ENCODE results near the gene NFYB.
"Not testable (repeated sequence)": the region's sequence is repeated elsewhere in the genome, so short reads cannot be mapped to it uniquely, and the experiment has no call there.

The NFYB gene

DNA sequence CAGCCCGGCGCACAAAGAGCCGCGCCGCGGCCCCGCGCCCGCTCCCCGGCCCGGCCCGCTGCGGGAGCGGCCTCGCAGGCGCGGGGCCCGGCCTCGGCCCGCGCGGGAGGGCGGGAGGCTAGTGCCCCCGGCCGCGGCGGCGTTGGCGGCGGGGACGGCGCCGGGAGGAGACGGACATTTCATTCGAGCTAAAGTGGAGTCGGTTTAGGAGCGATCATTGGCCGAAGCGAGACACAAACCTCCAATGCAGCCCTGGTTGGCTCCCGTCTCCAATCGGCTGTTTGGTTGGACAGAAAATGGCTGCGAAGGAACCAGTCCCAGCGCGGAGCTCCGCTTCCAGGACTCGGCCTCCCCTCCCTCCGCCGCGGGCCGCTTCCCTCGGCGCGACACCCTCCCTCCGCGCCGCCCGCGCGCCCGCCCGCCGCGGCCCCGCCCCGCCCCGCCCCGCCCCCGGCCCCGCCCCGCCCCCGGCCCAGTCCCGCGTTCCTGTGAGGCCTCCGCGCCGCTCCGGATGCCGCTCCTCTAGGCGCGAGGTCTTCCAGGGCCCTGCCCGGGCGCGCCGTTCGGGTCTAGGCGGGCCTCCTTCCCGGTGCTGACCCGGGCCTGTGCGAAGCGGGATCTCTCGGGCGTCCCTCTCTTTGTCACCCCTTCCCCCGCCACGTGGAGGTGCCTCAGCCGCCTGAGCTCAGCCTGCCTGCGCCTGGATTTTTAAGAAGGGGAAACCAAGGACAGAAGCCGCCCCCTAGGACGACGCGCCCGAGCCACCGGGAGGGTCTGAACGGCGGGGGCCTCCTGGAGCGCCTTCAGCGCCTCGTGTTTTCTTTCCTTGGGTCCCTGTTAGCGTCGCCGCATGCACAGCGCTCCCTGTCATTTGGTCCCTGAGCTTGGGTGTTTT is at the start of gene NFYB:
TSS of gene NFYB (minus strand) at position 309 of the 895 bp plus-strand sequence. CDS start 2,757 bp downstream, outside the sequence.
- peak; percentile 78 for DNase-seq (ENCODE audit: low read depth)

DNA sequence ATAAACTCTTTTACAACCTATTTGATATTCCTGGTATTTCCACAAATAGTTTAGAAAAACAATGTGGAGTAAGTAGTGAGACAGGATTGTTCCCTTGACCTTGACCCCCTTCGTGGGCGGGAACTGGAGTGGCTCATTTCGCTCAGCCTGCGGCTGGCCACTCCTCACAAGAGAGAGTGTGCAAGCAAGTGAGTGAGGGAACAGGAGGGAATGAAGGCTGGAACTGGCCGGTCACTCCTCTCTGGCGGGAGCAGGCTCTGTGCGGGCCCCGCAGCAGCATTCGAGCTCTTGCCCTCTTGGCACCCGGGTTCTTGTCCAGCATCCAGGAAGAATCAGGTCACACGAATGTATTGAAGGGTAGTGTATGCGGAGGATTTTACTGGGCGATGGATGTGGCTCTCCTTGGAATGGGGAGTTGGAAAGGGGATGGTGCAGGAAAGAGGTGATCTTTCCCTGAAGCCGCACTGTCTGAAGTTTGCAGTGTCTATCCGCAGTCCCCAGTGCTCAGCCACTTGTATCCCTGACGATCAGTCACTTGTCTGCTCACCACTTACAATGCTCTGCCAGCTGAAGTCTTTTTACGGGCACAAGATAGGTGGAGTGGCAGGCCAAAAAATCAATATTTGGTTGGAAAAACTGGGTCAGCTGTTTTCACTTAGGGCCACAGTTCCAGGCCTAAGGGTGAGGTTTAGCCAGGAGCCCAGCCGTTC is 49.6 kb upstream of the NFYB start:
- no peak for DNase-seq (ENCODE audit: low read depth)

DNA sequence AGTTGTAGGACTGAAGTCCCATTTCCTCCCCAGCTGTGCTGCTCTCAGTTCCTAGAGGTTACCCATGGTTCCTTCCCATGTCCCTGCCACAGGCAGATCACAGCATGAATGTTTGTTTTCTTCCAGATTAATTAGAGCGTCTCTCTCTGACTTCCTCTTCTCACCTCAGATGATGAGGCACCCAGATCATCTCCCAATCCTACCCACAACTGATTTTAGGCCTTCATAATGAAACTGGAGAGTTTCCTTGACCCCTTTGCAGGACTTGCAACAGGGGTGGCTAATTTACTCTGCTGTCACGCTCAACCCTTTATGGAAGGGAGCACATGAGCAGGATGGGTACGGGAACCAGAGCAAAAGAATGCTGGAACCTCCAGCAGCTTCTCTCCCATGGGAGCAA is 45.4 kb upstream of the NFYB start:
- no peak for DNase-seq (ENCODE audit: low read depth)

DNA sequence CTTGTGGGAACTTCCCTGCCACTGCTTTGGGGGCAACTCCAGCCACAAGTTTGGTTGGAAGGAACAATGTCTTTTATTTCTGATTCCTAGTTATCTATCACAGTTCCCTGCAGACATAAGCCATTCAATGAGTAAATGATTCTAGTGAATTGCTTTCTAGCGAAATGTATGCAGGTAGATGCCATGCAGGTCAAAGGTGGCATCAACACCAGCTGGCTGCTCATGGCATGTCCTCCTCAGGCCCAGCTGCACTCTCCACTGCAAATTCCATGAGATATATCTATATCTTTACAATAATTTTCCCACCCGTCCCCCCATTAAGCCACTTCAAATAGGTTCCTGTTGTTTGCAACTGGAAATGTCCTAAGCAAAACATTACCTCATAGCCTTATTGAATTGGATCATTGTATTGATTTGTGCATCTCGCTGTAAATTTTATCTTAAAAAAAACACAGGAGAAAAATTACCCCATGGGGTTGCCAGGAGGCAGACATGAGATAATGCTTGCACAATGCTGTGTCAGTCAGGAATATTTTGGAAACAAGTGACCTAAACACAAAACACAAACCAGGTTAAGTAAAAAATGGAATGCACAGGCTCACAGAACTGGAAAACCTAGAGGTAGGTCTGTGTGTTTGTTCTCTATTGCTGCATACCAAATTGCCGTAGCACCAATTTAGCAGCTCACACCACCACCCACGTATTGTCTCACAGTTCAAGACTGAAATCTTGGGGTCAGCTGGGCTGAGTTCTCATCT is 44.8 kb upstream of the NFYB start:
- no peak for DNase-seq (ENCODE audit: low read depth)

DNA sequence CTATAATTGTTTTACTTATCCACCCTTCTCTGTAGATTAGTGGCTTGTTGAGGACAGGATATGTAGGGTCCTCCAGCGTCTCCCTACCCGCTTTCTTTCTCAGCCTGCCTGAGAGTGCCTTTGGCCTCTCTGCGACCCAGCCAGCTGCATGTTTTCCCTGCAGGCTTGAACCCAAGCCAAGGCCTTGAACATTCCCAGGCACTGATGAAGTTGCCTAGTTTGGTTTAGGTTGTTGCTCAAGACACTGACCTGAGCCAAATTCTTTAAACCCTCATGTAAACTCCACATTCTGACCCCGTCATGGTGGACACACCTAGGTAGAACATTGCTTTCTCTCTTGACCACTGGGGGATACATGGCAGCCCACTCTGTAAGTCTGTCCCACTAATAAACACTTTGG is 44.1 kb upstream of the NFYB start:
- DNase-seq (ENCODE audit: low read depth) = no peak

DNA sequence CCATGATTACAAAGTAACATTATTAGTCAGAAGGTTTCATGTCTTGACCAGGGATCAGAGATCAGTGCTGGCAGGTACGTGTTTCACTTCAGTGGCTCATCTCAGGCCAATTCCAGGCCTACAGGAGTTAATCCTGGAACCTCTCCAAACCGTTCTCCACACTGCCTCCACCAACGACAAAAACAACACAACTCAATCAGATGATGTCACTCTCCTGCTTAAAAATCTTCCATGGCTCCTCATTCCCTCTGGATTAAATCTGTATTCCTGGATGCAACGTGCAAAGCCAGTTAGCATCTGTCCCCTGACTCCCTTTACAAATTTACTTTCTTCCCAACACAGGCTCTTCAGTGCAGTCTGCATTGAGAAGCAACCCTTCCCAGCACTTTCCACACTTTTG is 43.3 kb upstream of the NFYB start:
- DNase-seq (ENCODE audit: low read depth) = no peak

DNA sequence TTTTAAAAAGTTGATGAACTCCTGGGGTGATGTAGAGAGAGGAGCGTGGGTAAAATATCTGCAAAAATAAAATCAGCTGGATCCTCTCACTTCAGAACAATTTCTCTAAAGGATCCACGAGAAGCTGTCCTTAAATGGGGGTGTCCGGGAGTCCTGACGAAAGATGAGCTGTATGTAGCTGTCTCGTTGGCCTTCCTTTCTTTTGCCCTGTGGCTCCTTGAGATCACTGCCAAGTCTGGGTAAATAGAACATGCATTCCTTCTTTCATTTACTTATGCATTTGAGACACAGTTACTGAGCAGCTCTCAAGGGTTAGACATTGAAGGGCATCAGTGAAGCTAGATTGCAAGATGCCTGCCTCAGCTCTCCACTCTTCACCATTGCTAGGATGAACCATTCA is 42.4 kb upstream of the NFYB start:
- no peak for DNase-seq (ENCODE audit: low read depth)

DNA sequence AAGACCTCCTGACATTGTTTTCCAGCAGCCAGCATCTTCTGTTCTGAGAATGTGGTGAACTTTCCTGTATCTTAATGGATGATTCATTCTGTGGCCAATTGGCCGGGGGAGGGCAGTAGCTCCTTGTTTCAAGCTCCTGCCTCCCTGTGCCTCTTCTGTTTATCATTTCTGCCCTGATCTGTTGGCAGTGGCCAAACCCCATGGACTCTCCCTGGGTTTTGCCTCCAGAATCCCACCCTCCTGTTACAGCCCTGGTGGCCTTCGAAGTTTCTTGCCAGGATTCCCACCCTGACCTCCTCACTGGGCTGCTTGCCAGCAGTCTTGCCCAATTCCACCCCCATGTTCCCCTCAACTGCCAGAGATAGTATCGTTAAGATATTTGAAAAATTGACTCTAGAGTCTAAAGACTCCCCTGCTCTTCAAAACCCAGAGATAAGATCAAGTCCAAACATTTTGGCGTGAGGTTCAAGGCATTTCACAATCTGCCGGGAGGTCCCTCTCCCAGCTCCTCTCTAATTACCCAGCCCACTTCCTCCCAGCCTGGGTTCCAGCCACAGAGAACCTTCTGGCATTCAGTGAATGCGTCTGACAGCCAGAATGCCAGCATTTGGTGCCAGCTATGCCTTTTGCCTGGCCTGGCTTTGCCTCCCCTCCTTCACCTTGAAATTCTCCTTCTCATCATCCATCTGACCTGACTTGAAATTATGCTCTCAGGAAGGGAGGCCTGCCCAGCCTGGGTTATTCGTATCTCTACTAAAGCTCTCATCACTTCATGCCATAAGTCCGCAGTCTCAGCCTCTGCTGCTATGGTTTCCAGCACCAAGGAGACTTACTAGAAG is 39.9 kb upstream of the NFYB start:
- no peak for DNase-seq (ENCODE audit: low read depth)

DNA sequence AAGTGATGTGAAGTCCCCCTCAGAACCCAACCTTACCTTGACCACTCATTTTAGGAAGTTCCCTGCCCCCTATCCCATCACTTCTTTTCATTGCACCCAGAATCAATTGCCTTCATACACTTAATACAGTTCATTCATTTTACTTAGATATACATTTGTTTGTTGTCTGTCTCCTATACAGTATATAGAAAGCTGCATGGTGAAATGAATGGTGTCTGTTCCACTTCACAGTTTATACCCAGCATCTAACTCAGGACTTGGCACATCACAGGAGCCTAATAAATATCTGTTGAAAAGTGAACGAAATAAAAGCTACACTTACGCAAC is 39.3 kb upstream of the NFYB start:
- DNase-seq (ENCODE audit: low read depth) = no peak

DNA sequence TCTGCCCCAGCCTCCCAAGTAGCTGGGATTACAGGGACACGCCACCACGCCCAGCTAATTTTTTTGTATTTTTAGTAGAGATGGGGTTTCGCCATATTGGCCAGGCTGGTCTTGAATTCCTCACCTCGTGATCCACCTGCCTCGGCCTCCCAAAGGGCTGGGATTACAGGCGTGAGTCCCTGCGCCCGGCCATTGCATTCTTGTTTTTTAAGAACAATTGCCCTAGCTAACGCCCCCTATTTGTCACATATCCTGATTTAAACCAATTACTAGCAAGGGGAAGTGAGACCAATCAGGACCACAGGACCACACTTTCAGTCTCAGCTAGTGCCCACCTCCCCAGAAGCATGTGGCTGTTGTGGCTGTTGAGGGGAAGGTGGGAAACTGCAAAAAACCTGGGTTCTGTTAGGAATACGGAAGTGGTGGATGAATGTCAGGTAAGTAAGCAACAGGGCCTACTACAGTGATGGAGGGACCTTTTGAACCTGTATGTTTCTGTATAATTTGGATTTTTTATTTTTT is 37.8 kb upstream of the NFYB start:
- no peak for DNase-seq (ENCODE audit: low read depth)

DNA sequence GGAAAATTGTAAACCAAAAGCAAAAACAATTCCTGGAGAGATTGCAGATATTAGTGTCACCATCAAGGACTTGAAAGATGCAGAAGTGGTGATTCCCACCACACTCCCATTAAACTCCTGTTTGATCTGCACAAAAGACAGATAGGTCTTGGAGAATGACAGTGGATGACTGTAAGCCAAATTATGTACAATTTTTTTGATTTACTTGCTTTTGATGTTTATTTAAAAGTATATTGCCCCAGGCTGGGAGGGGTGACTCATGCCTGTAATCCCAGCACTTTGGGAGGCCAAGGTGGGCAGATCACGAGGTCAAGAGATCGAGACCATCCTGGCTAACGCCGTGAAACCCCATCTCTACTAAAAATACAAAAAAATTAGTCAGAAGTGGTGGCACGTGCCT is 35.8 kb upstream of the NFYB start:
- DNase-seq (ENCODE audit: low read depth) = not testable (repeated sequence)

DNA sequence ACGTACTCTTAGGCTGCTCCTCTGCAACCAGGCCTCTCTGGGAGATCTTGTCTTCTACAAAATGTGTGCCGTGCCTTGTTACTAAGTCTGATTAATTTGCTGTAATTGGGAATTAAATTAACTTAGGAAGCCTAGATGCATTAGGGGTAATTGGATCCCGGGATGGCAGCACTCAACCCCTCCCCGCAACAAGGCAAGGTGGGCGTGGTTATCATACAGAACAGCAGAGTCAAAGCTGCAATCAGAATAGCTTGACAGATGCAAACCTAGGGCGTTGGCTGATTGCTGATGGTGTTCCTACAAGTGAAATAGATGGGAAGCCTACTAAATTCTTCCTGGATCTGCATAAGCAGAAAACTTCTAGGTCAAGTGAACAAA is 34.5 kb upstream of the NFYB start:
- no peak for DNase-seq (ENCODE audit: low read depth)

DNA sequence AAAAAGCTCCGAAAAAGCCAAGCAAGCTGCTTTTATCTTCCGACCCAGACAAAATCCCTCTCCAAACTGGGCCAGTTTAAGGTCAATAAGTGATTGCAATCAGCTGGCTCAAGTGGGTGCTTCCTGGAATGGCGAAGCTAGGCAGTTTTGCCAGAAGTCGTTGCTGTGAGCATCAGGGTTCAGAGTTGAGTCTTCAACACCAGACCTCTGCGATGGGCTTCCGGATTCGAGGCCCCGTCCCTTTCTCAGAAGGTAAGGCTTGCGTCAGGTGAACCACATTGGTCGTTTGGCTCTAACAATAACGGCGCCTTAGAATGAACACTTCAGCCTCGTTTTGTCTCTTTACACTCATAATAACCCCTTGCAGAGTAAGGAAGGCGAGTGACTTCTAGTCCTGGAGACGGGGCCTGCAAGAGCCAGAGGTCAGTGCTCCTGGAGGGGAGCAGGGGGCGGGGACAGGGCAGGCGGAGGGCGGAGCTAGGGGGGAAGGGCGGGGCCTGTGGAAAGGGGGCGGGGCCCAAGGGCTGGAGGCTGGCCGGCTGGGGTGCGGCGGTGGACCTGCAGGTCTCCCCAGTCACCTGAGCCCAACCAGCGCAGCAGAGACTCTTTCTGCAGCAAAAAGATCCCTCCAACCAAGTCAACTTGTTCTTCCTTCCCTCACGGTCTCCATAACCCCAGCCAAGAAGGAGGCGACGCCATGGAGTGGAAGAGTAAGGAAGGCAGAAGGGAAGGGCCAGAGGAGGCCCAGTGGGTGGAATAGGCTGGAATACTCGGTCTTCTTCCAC is 34.0 kb upstream of the NFYB start:
- no peak for DNase-seq (ENCODE audit: low read depth)

DNA sequence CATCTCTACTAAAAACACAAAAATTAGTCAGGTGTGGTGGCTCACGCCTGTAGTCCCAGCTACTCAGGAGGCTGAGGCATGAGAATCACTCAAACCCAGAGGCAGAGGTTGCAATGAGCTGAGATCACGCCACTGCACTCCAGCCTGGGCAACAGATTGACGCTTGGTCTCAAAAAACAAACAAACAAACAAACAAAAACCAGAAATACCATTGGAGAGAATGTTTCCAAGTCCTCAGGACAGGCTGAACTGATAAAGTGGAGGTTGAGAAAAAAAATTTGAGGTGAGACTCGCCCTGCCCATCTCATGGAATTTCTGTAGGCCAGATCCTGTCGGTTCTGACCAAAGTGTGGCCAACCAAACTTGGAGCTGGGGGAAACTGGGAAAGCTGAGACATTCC is 30.6 kb upstream of the NFYB start:
- no peak for DNase-seq (ENCODE audit: low read depth)

DNA sequence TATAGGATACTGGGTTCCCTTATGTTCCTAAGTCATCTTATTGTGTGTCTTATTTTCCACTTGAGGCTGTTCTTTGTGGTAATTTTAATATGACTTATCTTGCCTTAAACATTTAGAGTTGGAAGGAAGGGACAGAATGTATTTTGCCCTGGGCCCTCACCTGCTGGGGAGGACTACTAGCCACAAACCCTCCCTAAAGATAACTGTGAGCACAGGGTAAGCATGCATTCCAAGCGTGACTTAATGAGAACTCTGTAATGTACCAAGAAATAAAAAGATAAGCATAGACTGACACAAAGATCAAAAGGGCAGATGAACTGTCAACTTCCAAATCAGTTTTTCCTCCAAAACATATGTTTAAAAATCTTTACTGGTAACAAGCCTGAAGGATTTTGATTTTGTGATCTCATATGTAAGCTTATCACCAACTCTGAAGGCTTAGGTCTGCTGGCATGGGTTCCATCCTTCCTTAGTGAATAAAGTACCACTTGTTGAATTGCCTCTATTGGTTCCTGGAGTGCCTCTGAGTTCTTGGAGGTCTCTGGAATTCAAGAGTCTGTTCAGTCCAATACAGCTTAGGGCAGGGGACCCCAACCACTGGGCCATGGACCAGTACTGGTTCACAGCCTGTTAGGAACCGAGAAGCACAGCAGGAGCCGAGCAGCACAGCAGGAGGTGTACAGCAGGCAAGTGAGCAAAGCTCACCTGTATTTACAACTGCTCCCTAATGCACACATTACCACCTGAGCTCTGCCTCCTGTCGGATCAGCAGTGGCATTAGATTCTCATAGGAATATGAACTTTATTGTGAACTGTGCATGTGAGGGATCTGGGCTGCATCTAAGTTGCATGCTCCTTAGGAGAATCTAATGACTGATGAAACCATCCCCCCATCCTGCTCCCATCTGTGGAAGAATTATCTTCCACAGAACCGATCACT is 29.8 kb upstream of the NFYB start:
- DNase-seq (ENCODE audit: low read depth) = no peak

DNA sequence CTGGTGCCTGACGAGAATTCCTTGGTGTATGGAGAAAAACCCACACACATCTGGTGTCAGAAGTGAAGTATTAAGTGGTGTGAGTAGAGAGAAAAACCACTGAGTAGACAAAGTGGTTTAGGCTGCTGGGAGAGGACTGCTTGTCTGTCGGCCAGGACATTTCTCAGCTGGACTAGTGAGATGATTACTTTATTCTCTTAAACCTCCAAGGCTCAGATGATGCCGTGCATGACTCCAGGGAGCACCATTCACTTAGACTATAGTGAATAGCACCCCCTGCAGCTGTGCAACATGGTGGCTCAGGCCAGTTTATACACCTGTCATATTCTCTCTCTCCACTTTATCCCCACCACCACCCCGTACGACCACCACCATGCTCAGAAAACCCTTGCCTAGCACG is 28.5 kb upstream of the NFYB start:
- DNase-seq (ENCODE audit: low read depth) = no peak

DNA sequence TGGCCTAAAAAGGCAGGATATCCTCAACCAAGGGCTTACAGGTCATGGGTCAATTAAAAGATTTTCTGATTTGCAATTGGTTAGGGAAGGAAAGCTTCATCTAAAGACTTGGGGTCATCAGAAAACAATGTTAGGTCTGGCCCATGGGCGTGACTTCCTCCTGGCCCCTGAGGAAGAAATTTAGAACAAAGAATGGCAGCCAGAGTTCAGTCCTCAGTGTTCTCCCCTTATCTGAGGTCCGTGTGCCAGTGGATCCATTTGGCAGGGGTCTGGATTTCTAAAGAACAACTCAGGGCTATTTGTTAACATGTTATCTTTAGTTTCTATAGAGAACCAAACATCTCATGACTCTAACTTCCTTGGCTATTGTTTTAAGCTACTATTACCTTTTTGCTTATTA is 27.8 kb upstream of the NFYB start:
- DNase-seq (ENCODE audit: low read depth) = no peak

DNA sequence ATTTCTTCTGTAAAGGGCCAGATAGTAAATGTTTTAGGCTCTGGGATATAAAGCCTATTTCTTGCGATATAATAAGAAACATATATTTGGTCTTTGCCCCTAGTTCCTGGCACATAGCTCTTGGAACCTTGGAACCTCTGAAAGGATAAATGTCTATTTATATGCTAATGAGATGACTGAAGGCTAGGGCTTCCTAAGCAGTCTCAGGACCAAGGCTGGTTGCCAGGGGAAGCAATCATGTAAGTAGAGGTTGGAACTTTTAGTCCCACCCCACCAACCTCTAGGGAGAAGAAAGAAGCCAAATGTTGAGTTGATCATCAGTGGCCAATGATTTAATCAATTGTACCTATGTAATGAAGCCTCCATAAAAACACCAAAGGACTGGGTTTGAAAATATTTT is 26.6 kb upstream of the NFYB start:
- DNase-seq (ENCODE audit: low read depth) = no peak

DNA sequence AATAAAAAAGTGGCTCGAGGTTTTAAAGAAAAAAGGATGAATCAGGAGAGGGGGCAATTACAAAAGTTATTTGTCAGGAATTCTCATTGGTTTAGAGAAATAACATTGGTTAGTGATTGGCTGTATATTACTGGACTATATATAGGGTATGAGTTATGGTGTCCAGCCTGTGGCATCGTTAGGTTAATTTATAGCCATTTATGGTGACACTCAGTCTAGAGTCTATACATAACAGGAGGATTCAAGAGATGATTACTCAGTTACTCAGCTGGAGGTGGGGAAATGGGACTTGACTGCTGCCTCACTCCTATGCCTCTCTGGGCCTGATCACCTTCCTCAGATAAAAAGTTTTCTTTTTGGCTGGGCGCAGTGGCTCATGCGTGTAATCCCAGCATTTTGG is 25.6 kb upstream of the NFYB start:
- DNase-seq (ENCODE audit: low read depth) = no peak

DNA sequence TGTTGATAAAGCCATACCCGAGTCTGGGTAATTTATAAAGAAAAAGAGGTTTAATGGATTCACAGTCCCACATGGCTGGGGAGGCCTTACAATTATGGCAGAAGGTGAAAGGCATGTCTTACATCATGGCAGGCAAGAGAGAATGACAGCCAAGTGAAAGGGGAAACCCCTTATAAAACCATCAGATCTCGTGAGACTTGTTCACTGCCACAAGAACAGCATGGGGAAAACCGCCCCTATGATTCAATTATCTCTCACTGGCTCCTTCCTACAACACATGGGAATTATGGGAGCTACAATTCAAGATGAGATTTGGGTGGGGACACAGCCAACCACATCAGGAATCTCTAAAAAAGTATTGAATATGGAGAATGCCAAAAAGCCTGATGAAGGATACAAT is 25.0 kb upstream of the NFYB start:
- not testable (repeated sequence) for DNase-seq (ENCODE audit: low read depth)

Measured in stimulated activated CD8-positive, alpha-beta memory T cell treated with anti-CD3 and anti-CD28 coated beads, Interleukin-15, amount 100 ng/mL, for 24 hours (primary cell).